GM18873 (cell line): ENCODE results near the gene UGDH.

Experiments
- ATAC-seq: cut with Tn5 transposase; IDR thresholded peaks from one replicate; pipeline ENCODE4 v1.9.1; 2021; ENCODE audit warnings: mild to moderate bottlenecking, moderate library complexity, moderate number of reproducible peaks; ENCODE audit not compliant: unreplicated experiment, low FRiP score

UGDH gene

GRCh38 chr4:39456946-39457763, 70.1 kb downstream of the UGDH start:
- no peak for ATAC-seq

- no peak for ATAC-seq
Observed at GRCh38 chr4:39455486-39455885, 71.8 kb downstream of the UGDH start.

- ATAC-seq = no peak
Observed at GRCh38 chr4:39453738-39454137, 73.5 kb downstream of the UGDH start.

GRCh38 chr4:39452860-39453587, 74.2 kb downstream of the UGDH start:
- ATAC-seq = no peak

GRCh38 chr4:39452153-39452859, 74.9 kb downstream of the UGDH start:
- ATAC-seq = no peak

GRCh38 chr4:39451423-39452023, 75.7 kb downstream of the UGDH start:
- ATAC-seq = no peak

- ATAC-seq = no peak
Observed at GRCh38 chr4:39450618-39451017, 76.6 kb downstream of the UGDH start.
